PC-3 (cell line): ENCODE measurements around the gene LMO4.

Experiments
- CTCF ChIP-seq: fragments of 300-600 bp; sonication (generic); conservative IDR thresholded peaks from 2 replicates; pipeline ENCODE4 v1.5.1; 2017; ENCODE audit warnings: antibody characterized with exemption, low read depth, mild to moderate bottlenecking, low read length
- EZH2 ChIP-seq: fragments of 300-600 bp; sonication (generic); IDR thresholded peaks from one replicate; pipeline ENCODE4 v1.6.1; 2017; ENCODE audit warnings: antibody characterized with exemption, mild to moderate bottlenecking, low read length; ENCODE audit not compliant: unreplicated experiment
- EZH2phosphoT487 ChIP-seq: fragments of 300-600 bp; sonication (generic); IDR thresholded peaks from 2 replicates; pipeline ENCODE4 v1.6.1; 2018; ENCODE audit warnings: mild to moderate bottlenecking, antibody characterized with exemption, low read length, borderline replicate concordance

GRCh38 chr1:87392248-87393192 is 63.8 kb downstream of the LMO4 start:
- TF ChIP-seq EZH2 (no peak), CTCF (no peak; the same call in 1 of the 2 replicates), EZH2phosphoT487 (no peak)
